MM.1S (cell line): ENCODE measurements around the gene TARDBP.
"Not testable (repeated sequence)": the region's sequence is repeated elsewhere in the genome, so short reads cannot be mapped to it uniquely, and the experiment has no call there.

ENCODE experiments used
- DNase-seq: peaks from one replicate; pipeline ENCODE4 v3.0.0-alpha.2; 2015
- H2AFZ ChIP-seq: fragments of 300-600 bp; sonication (generic); 2 replicates; pipeline ENCODE4 v1.6.0; 2016; ENCODE audit warnings: antibody characterized with exemption, low read length
- H3F3A ChIP-seq: fragments of 300-600 bp; sonication (generic); 2 replicates; pipeline ENCODE4 v1.6.1; 2016; ENCODE audit warnings: mild to moderate bottlenecking, antibody characterized with exemption, low read length, moderate library complexity, mixed read lengths; ENCODE audit not compliant: insufficient read depth
- H3K27ac ChIP-seq: fragments of 300-600 bp; sonication (generic); 2 replicates; pipeline ENCODE4 v1.5.1; 2016; ENCODE audit warnings: mild to moderate bottlenecking, low read length
- H3K27me3 ChIP-seq: fragments of 300-600 bp; sonication (generic); replicated peaks from 2 replicates; pipeline ENCODE4 v1.6.0; 2016; ENCODE audit warnings: low read length; ENCODE audit not compliant: insufficient read depth
- H3K36me3 ChIP-seq: fragments of 300-600 bp; sonication (generic); replicated peaks from 2 replicates; pipeline ENCODE4 v1.6.1; 2016; ENCODE audit warnings: mild to moderate bottlenecking, low read length, mixed read lengths; ENCODE audit not compliant: insufficient read depth
- H3K4me1 ChIP-seq: fragments of 300-600 bp; sonication (generic); 2 replicates; pipeline ENCODE4 v1.6.1; 2016; ENCODE audit warnings: low read length, mixed read lengths
- H3K4me2 ChIP-seq: fragments of 300-600 bp; sonication (generic); 2 replicates; pipeline ENCODE4 v1.6.0; 2016; ENCODE audit warnings: low read depth, low read length
- H3K4me3 ChIP-seq: fragments of 300-600 bp; sonication (generic); 2 replicates; pipeline ENCODE4 v1.5.1; 2016; ENCODE audit warnings: low read length, mixed read lengths
- H3K79me2 ChIP-seq: fragments of 300-600 bp; sonication (generic); 2 replicates; pipeline ENCODE4 v1.6.1; 2016; ENCODE audit warnings: mixed run types, low read length, mixed read lengths
- H3K9ac ChIP-seq: fragments of 300-600 bp; sonication (generic); 2 replicates; pipeline ENCODE4 v1.6.1; 2016; ENCODE audit warnings: low read length, mixed read lengths
- H3K9me2 ChIP-seq: fragments of 300-600 bp; sonication (generic); replicated peaks from 2 replicates; pipeline ENCODE4 v1.6.1; 2016; ENCODE audit warnings: mild to moderate bottlenecking, low read length, mixed read lengths; ENCODE audit not compliant: insufficient read depth
- H3K9me3 ChIP-seq: fragments of 300-600 bp; sonication (generic); replicated peaks from 2 replicates; pipeline ENCODE4 v1.6.1; 2016; ENCODE audit warnings: mild to moderate bottlenecking, low read length, mixed read lengths; ENCODE audit not compliant: insufficient read depth
- H4K20me1 ChIP-seq: fragments of 300-600 bp; sonication (generic); 2 replicates; pipeline ENCODE4 v1.6.1; 2016; ENCODE audit warnings: mild to moderate bottlenecking, low read length, moderate library complexity, mixed read lengths; ENCODE audit not compliant: insufficient read depth
- EZH2 ChIP-seq: fragments of 300-600 bp; sonication (generic); optimal IDR thresholded peaks from 2 replicates; pipeline ENCODE3; 2017; ENCODE audit warnings: low read depth, mild to moderate bottlenecking, antibody characterized with exemption, low read length, mixed read lengths
- EZH2phosphoT487 ChIP-seq: fragments of 300-600 bp; sonication (generic); IDR thresholded peaks from 2 replicates; pipeline ENCODE4 v1.6.1; 2018; ENCODE audit warnings: antibody characterized with exemption, low read length
- TF ChIP-seq, protein P1 (sequence below): fragments of 300-600 bp; sonication (generic); IDR thresholded peaks from 2 replicates; pipeline ENCODE4 v1.5.1; 2016; ENCODE audit warnings: antibody characterized with exemption, low read length, mixed read lengths

Gene TARDBP

DNA sequence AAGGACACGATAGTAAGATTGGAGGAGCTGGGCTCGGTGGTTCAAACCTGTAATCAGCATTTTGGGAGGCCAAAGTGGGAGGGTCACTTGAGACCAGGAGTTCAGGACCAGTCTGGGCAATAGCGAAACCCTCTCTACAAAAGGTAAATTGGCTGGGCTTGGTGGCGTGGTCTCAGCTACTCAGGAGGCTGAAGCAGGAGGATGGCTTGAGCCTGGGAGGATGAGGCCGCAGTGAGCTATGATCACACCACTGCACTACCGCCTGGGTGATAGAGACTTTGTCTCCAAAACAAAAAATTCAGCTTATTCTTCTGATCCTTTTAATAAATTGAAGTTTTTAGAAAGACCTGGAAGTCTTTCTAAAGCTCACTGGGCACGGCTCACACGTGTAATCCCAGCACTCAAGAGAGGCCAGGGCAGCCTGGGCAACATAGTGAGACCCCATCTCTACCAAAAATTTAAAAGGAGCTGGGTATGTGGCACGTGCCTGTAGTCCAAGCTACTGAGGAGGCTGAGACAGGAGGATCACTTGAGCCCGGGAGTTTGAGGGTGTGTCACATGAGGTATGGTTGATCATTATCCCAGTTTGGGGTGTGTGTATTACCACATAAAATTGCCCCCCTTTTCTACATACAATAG, 19.3 kb downstream of the TARDBP start:
- Histone ChIP-seq H3K4me2 (no peak overlapping the region), H3K9me2 (no peaks in the 10 kb centered on the region), H3K9ac (no peak overlapping the region), H3F3A (no peaks in the 10 kb centered on the region; the same call in 1 of the 2 replicates), H3K27me3 (0 out of 2 replicates have a peak, but pooled peaks cover 3% of the 10 kb centered on the region), H3K36me3 (no peaks in the 10 kb centered on the region), H3K4me1 (no peaks in the 10 kb centered on the region), H3K27ac (no peak overlapping the region), H2AFZ (no peak overlapping the region), H3K9me3 (no peaks in the 10 kb centered on the region), H3K79me2 (no peaks in the 10 kb centered on the region), H4K20me1 (no peaks in the 10 kb centered on the region), H3K4me3 (no peak overlapping the region)
- TF ChIP-seq, protein P1, sequence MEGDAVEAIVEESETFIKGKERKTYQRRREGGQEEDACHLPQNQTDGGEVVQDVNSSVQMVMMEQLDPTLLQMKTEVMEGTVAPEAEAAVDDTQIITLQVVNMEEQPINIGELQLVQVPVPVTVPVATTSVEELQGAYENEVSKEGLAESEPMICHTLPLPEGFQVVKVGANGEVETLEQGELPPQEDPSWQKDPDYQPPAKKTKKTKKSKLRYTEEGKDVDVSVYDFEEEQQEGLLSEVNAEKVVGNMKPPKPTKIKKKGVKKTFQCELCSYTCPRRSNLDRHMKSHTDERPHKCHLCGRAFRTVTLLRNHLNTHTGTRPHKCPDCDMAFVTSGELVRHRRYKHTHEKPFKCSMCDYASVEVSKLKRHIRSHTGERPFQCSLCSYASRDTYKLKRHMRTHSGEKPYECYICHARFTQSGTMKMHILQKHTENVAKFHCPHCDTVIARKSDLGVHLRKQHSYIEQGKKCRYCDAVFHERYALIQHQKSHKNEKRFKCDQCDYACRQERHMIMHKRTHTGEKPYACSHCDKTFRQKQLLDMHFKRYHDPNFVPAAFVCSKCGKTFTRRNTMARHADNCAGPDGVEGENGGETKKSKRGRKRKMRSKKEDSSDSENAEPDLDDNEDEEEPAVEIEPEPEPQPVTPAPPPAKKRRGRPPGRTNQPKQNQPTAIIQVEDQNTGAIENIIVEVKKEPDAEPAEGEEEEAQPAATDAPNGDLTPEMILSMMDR = no peak
- no peak for TF ChIP-seq EZH2
- no peak for TF ChIP-seq EZH2phosphoT487
- DNase-seq = no peak

GRCh38 chr1:11037019-11037739, 24.7 kb downstream of the TARDBP start:
- H3K36me3 ChIP-seq, H3K9ac ChIP-seq, H2AFZ ChIP-seq, H3F3A ChIP-seq, H3K27ac ChIP-seq, H3K27me3 ChIP-seq, DNase-seq, H3K9me2 ChIP-seq, H3K9me3 ChIP-seq, H3K4me2 ChIP-seq, H3K4me3 ChIP-seq, H4K20me1 ChIP-seq, H3K4me1 ChIP-seq, H3K79me2 ChIP-seq: not testable (repeated sequence)

DNA sequence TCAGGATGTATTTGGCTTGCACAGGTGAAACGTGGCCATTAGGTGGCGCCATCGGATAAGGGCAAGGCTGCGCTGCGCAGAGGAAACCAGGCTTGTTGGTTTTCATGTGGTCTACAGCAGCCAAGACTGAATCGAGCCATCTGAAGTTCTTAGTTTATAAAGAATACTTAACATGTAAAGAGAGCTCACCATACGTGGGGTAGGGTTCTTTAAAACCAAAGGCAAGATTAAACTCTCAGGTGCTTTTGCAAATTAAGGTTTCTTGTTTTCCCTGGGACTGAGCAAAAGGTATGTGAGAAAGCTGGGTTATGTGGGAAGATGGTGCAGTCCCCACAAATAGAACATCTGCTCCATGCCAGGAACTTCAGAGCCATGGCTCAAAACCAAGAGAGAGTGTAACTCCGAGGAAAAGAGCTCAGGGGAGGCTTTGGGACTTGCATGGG, 25.3 kb downstream of the TARDBP start:
- H3K4me3 ChIP-seq = no peak overlapping the region
- no peaks in the 10 kb centered on the region for H4K20me1 ChIP-seq
- no peaks in the 10 kb centered on the region for H3K4me1 ChIP-seq
- no peaks in the 10 kb centered on the region for H3K79me2 ChIP-seq
- no peaks in the 10 kb centered on the region for H3K9me3 ChIP-seq
- H3K9me2 ChIP-seq = no peaks in the 10 kb centered on the region
- peak; percentile 83 for DNase-seq
- no peak overlapping the region for H2AFZ ChIP-seq
- TF ChIP-seq, protein P1 = peak; percentile 99
- TF ChIP-seq EZH2 = no peak
- H3K4me2 ChIP-seq = no peak overlapping the region
- 0 out of 2 replicates have a peak, but pooled peaks cover 3% of the 10 kb centered on the region for H3K27me3 ChIP-seq
- no peaks in the 10 kb centered on the region for H3F3A ChIP-seq
- no peaks in the 10 kb centered on the region for H3K36me3 ChIP-seq
- H3K9ac ChIP-seq = no peak overlapping the region
- H3K27ac ChIP-seq = no peak overlapping the region
